OCI-LY3 (cell line): Measurements from ENCODE around the gene TXN2.

Experiments
- H2AFZ ChIP-seq: fragments of 200-600, 300-600 bp; shearing (Covaris generic); 2 replicates; pipeline ENCODE4 v1.6.0; 2014; ENCODE audit warnings: antibody characterized with exemption, low read depth, low read length
- H3K27ac ChIP-seq: fragments of 200-600, 300-600 bp; sonication (generic); 2 replicates; pipeline ENCODE4 v1.5.1; 2014; ENCODE audit warnings: mild to moderate bottlenecking, low read length, moderate library complexity, mixed read lengths
- H3K27me3 ChIP-seq: fragments of 200-600, 300-600 bp; sonication (generic); 2 replicates; pipeline ENCODE4 v1.6.1; 2014; ENCODE audit warnings: low read depth, low read length, mixed read lengths
- H3K36me3 ChIP-seq: fragments of 200-600, 300-600 bp; sonication (generic); replicated peaks from 2 replicates; pipeline ENCODE3; 2014; ENCODE audit warnings: low read depth, low read length, mixed read lengths
- H3K4me1 ChIP-seq: fragments of 300-600, 200-600 bp; sonication (generic); 2 replicates; pipeline ENCODE4 v1.6.1; 2014; ENCODE audit warnings: low read length, mixed read lengths
- H3K4me2 ChIP-seq: fragments of 200-600, 300-600 bp; sonication (generic); 2 replicates; pipeline ENCODE4 v1.6.1; 2014; ENCODE audit warnings: low read length, mixed read lengths
- H3K4me3 ChIP-seq: fragments of 300-600, 200-600 bp; sonication (generic); 2 replicates; pipeline ENCODE4 v1.5.1; 2014; ENCODE audit warnings: antibody characterized with exemption, mild to moderate bottlenecking, low read length, moderate library complexity
- H3K79me2 ChIP-seq: fragments of 300-600, 200-600 bp; shearing (Covaris generic); 2 replicates; pipeline ENCODE4 v1.6.1; 2014; ENCODE audit warnings: mild to moderate bottlenecking, low read length, mixed read lengths
- H3K9ac ChIP-seq: fragments of 300-600, 200-600 bp; shearing (Covaris generic); 2 replicates; pipeline ENCODE4 v1.6.0; 2014; ENCODE audit warnings: mild to moderate bottlenecking, low read length, moderate library complexity
- H3K9me3 ChIP-seq: fragments of 200-600, 300-600 bp; shearing (Covaris generic); 2 replicates; pipeline ENCODE4 v1.6.1; 2014; ENCODE audit warnings: low read length, mixed read lengths; ENCODE audit not compliant: insufficient read depth
- H4K20me1 ChIP-seq: fragments of 200-600, 300-600 bp; sonication (generic); 2 replicates; pipeline ENCODE4 v1.6.1; 2016; ENCODE audit warnings: low read length, mixed read lengths; ENCODE audit not compliant: insufficient read depth
- CTCF ChIP-seq: fragments of 200-600, 300-600 bp; sonication (generic); IDR thresholded peaks from 2 replicates; pipeline ENCODE4 v1.5.1; 2014; ENCODE audit warnings: antibody characterized with exemption, low read length, low read depth
- EZH2phosphoT487 ChIP-seq: fragments of 200-600 bp; shearing (Covaris generic); IDR thresholded peaks from 2 replicates; pipeline ENCODE4 v1.6.1; 2018; ENCODE audit warnings: antibody characterized with exemption, mixed run types, low read depth

TXN2 gene

GRCh38 chr22:36435516-36436415 is 45.7 kb downstream of the TXN2 start:
- H3K4me1 ChIP-seq, result peaks cover 28% of the 10 kb centered on the region
- peak overlapping the region; percentile 2; the same call in 1 of the 2 replicates for H2AFZ ChIP-seq
- TF ChIP-seq EZH2phosphoT487 (no peak), CTCF (0 out of 2 replicates have a peak, but pooled peaks have one; percentile 9)
- H3K27me3 ChIP-seq, result no peaks in the 10 kb centered on the region
- no peaks in the 10 kb centered on the region for H3K79me2 ChIP-seq
- peak overlapping the region; percentile 15; the same call in 1 of the 2 replicates for H3K9ac ChIP-seq
- H3K9me3 ChIP-seq, result no peaks in the 10 kb centered on the region
- H4K20me1 ChIP-seq, result no peaks in the 10 kb centered on the region
- H3K27ac ChIP-seq, result peak overlapping the region; percentile 8; the same call in 1 of the 2 replicates
- H3K4me3 ChIP-seq, result peak overlapping the region; percentile 52
- peak overlapping the region; percentile 69 for H3K4me2 ChIP-seq
- H3K36me3 ChIP-seq, result no peaks in the 10 kb centered on the region

- TF ChIP-seq CTCF (no peak), EZH2phosphoT487 (no peak)
- Histone ChIP-seq H3K4me1 (peaks cover 28% of the 10 kb centered on the region), H3K9me3 (no peaks in the 10 kb centered on the region), H3K79me2 (no peaks in the 10 kb centered on the region), H2AFZ (no peak overlapping the region), H3K4me2 (no peak overlapping the region), H3K27me3 (no peaks in the 10 kb centered on the region), H3K4me3 (no peak overlapping the region), H3K27ac (no peak overlapping the region), H4K20me1 (no peaks in the 10 kb centered on the region), H3K9ac (no peak overlapping the region), H3K36me3 (no peaks in the 10 kb centered on the region)
Observed at GRCh38 chr22:36433318-36434231, 47.9 kb downstream of the TXN2 start.

- TF ChIP-seq EZH2phosphoT487 (no peak), CTCF (no peak)
- H3K4me1 ChIP-seq, result peaks cover 28% of the 10 kb centered on the region
- no peak overlapping the region for H3K27ac ChIP-seq
- no peak overlapping the region for H3K4me2 ChIP-seq
- no peak overlapping the region for H3K9ac ChIP-seq
- H3K4me3 ChIP-seq, result no peak overlapping the region
- H4K20me1 ChIP-seq, result no peaks in the 10 kb centered on the region
- H3K36me3 ChIP-seq, result no peaks in the 10 kb centered on the region
- no peaks in the 10 kb centered on the region for H3K79me2 ChIP-seq
- H3K9me3 ChIP-seq, result no peaks in the 10 kb centered on the region
- no peaks in the 10 kb centered on the region for H3K27me3 ChIP-seq
- no peak overlapping the region for H2AFZ ChIP-seq
Observed at GRCh38 chr22:36432592-36433317, 48.7 kb downstream of the TXN2 start.
